ENCODE data around the gene MAGEA1.
"Not testable (repeated sequence)": the region's sequence is repeated elsewhere in the genome, so short reads cannot be mapped to it uniquely, and the experiment has no call there.

MAGEA1 gene, protein sequence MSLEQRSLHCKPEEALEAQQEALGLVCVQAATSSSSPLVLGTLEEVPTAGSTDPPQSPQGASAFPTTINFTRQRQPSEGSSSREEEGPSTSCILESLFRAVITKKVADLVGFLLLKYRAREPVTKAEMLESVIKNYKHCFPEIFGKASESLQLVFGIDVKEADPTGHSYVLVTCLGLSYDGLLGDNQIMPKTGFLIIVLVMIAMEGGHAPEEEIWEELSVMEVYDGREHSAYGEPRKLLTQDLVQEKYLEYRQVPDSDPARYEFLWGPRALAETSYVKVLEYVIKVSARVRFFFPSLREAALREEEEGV

DNA sequence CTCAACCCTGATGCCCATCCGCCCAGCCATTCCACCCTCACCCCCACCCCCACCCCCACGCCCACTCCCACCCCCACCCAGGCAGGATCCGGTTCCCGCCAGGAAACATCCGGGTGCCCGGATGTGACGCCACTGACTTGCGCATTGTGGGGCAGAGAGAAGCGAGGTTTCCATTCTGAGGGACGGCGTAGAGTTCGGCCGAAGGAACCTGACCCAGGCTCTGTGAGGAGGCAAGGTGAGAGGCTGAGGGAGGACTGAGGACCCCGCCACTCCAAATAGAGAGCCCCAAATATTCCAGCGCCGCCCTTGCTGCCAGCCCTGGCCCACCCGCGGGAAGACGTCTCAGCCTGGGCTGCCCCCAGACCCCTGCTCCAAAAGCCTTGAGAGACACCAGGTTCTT lies at the start of gene MAGEA1:
MAGEA1 (plus strand) TSS at position 154 of the 400 bp plus-strand sequence. CDS start 3,106 bp downstream, outside the sequence.
- H3K27ac ChIP-seq (ENCODE audit: low read depth, low read length), result no peak within 1 kb of the TSS
- H3K4me3 ChIP-seq (ENCODE audit: low read length), result no peak within 1 kb of the TSS
- no peaks in the 10 kb centered on the region for H4K20me1 ChIP-seq (ENCODE audit: control insufficient read depth, insufficient read depth, low read depth, low read length)
- no peaks in the 10 kb centered on the region for H3F3A ChIP-seq (ENCODE audit: control insufficient read depth, insufficient read depth)
- no peaks in the 10 kb centered on the region for H3K27me3 ChIP-seq (ENCODE audit: control insufficient read depth, low read length)
- no peak within 1 kb of the TSS for H3K4me2 ChIP-seq (ENCODE audit: low read length)
- no peaks in the 10 kb centered on the region for H3K79me2 ChIP-seq (ENCODE audit: control insufficient read depth, low read length)
- TF ChIP-seq, protein P1, sequence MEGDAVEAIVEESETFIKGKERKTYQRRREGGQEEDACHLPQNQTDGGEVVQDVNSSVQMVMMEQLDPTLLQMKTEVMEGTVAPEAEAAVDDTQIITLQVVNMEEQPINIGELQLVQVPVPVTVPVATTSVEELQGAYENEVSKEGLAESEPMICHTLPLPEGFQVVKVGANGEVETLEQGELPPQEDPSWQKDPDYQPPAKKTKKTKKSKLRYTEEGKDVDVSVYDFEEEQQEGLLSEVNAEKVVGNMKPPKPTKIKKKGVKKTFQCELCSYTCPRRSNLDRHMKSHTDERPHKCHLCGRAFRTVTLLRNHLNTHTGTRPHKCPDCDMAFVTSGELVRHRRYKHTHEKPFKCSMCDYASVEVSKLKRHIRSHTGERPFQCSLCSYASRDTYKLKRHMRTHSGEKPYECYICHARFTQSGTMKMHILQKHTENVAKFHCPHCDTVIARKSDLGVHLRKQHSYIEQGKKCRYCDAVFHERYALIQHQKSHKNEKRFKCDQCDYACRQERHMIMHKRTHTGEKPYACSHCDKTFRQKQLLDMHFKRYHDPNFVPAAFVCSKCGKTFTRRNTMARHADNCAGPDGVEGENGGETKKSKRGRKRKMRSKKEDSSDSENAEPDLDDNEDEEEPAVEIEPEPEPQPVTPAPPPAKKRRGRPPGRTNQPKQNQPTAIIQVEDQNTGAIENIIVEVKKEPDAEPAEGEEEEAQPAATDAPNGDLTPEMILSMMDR (IDR thresholded peaks at IDR 0.05; ENCODE audit: low read depth, low read length, poor library complexity, severe bottlenecking), result no peak
- TF ChIP-seq EZH2phosphoT487 (IDR thresholded peaks at IDR 0.05; ENCODE audit: borderline replicate concordance, low read length), result no peak
- H3K9me3 ChIP-seq (ENCODE audit: control insufficient read depth, insufficient read depth, low read length), result no peaks in the 10 kb centered on the region
- no peaks in the 10 kb centered on the region for H3K4me1 ChIP-seq (ENCODE audit: control insufficient read depth, low read length)
- no peaks in the 10 kb centered on the region for H3K36me3 ChIP-seq (ENCODE audit: control insufficient read depth, low read length)
- H3K9me2 ChIP-seq (replicated peaks; ENCODE audit: control insufficient read depth, low read length), result no peaks in the 10 kb centered on the region

DNA sequence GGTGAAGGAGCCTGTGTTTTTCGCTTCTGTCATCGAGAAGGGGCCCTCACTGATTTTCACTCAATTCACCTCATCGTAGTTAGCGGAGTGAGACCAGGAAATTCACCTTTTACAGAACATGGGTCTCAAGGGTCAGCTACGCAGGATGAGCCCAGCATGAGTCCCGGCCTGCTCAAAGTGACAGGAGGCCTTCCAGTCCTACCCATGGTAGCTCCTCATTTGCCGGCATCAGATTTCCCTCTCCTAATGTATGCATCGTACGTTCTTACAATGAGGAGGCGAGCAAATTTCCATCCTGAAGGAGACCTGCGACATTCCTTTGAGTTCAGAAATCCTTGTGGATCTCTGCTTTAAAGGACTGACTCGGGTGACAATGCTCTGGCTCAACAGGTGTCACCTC lies 46.2 kb upstream of the MAGEA1 start:
- not testable (repeated sequence) for H3K4me3 ChIP-seq (ENCODE audit: low read length); H3K79me2 ChIP-seq (ENCODE audit: control insufficient read depth, low read length); H3K36me3 ChIP-seq (ENCODE audit: control insufficient read depth, low read length); H3K9me3 ChIP-seq (ENCODE audit: control insufficient read depth, insufficient read depth, low read length); H4K20me1 ChIP-seq (ENCODE audit: control insufficient read depth, insufficient read depth, low read depth, low read length); H3K27me3 ChIP-seq (ENCODE audit: control insufficient read depth, low read length); H3K4me1 ChIP-seq (ENCODE audit: control insufficient read depth, low read length); H3K27ac ChIP-seq (ENCODE audit: low read depth, low read length); H3F3A ChIP-seq (ENCODE audit: control insufficient read depth, insufficient read depth); H3K9me2 ChIP-seq (replicated peaks; ENCODE audit: control insufficient read depth, low read length); H3K4me2 ChIP-seq (ENCODE audit: low read length)

DNA sequence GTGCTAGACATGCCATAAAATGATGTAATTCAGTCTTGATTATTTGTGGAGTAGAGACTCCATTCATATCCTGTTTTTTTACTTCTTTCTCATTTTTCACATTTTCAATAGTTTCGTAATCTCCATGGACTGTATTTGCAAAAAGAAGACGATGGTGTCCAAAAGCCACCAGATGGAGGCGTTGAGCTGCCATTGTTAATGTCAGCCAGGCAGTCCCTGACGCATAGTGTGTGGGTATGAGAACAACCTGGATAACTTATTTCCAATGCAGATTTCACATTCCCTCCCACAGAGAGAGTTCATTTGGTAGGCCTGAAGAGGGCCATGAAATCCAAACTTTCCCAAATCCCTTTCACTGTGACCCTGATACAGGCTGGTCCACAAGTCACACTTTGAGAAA lies 40.0 kb upstream of the MAGEA1 start:
- not testable (repeated sequence) for H3K27ac ChIP-seq (ENCODE audit: low read depth, low read length); H3K36me3 ChIP-seq (ENCODE audit: control insufficient read depth, low read length); H3K27me3 ChIP-seq (ENCODE audit: control insufficient read depth, low read length); H3K79me2 ChIP-seq (ENCODE audit: control insufficient read depth, low read length); H3K4me3 ChIP-seq (ENCODE audit: low read length); H3K9me3 ChIP-seq (ENCODE audit: control insufficient read depth, insufficient read depth, low read length); H4K20me1 ChIP-seq (ENCODE audit: control insufficient read depth, insufficient read depth, low read depth, low read length); H3K4me2 ChIP-seq (ENCODE audit: low read length); H3K4me1 ChIP-seq (ENCODE audit: control insufficient read depth, low read length); H3F3A ChIP-seq (ENCODE audit: control insufficient read depth, insufficient read depth); H3K9me2 ChIP-seq (replicated peaks; ENCODE audit: control insufficient read depth, low read length)

DNA sequence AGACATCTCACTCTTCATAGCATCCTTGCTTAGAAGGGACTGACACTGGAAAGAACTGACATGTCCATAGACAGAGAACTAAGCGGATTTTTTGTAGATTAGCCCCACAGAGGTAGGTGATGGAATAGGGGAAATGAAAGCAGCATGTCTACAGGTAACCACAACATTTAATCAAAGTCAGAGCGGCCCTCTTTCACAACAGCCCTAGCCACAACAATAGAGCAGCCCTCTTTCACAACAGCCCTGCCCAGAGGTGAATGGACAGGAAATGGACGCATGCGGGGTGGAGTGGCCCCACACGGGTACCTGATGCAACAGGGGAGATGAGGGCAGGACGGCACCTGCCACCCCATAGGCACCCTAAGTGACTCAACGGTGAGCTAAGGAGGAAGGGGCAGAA lies 32.8 kb upstream of the MAGEA1 start:
- H3K27ac ChIP-seq (ENCODE audit: low read depth, low read length); H3K79me2 ChIP-seq (ENCODE audit: control insufficient read depth, low read length); H3K4me2 ChIP-seq (ENCODE audit: low read length); H3K9me2 ChIP-seq (replicated peaks; ENCODE audit: control insufficient read depth, low read length); H3K4me3 ChIP-seq (ENCODE audit: low read length); H3F3A ChIP-seq (ENCODE audit: control insufficient read depth, insufficient read depth); H3K9me3 ChIP-seq (ENCODE audit: control insufficient read depth, insufficient read depth, low read length); H3K4me1 ChIP-seq (ENCODE audit: control insufficient read depth, low read length); H3K27me3 ChIP-seq (ENCODE audit: control insufficient read depth, low read length); H3K36me3 ChIP-seq (ENCODE audit: control insufficient read depth, low read length); H4K20me1 ChIP-seq (ENCODE audit: control insufficient read depth, insufficient read depth, low read depth, low read length): not testable (repeated sequence)

DNA sequence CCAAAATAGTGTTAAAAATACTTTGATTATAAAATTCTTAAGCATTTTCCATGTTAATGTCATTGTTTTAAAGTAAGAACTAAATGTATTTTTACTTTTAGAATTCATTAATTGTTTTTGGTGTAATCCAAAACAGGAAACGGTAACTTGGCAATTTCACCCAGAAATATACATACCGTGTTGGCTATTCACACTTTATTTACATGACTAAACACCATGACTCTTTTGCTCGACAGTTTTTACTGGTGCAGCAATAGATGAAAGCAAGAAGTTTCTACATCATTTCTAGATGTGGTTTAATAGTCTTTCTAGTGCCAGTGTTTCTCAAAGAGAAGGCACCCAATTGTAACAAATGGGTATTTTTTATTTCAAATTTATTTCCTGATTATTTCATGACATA lies 25.6 kb upstream of the MAGEA1 start:
- H3K9me2 ChIP-seq (replicated peaks; ENCODE audit: control insufficient read depth, low read length), result no peaks in the 10 kb centered on the region
- no peak for TF ChIP-seq EZH2phosphoT487 (IDR thresholded peaks at IDR 0.05; ENCODE audit: borderline replicate concordance, low read length)
- TF ChIP-seq, protein P1 (IDR thresholded peaks at IDR 0.05; ENCODE audit: low read depth, low read length, poor library complexity, severe bottlenecking), result no peak
- H3K36me3 ChIP-seq (ENCODE audit: control insufficient read depth, low read length), result no peaks in the 10 kb centered on the region
- no peak overlapping the region for H3K27ac ChIP-seq (ENCODE audit: low read depth, low read length)
- no peaks in the 10 kb centered on the region for H3K4me1 ChIP-seq (ENCODE audit: control insufficient read depth, low read length)
- no peaks in the 10 kb centered on the region for H3F3A ChIP-seq (ENCODE audit: control insufficient read depth, insufficient read depth)
- H3K4me3 ChIP-seq (ENCODE audit: low read length), result no peak overlapping the region
- no peak overlapping the region for H3K4me2 ChIP-seq (ENCODE audit: low read length)
- no peaks in the 10 kb centered on the region for H3K79me2 ChIP-seq (ENCODE audit: control insufficient read depth, low read length)
- 0 out of 2 replicates have a peak, but pooled peaks cover 3% of the 10 kb centered on the region for H3K27me3 ChIP-seq (ENCODE audit: control insufficient read depth, low read length)
- H4K20me1 ChIP-seq (ENCODE audit: control insufficient read depth, insufficient read depth, low read depth, low read length), result no peaks in the 10 kb centered on the region
- H3K9me3 ChIP-seq (ENCODE audit: control insufficient read depth, insufficient read depth, low read length), result no peaks in the 10 kb centered on the region
